Left cardiac atrium (tissue), 4 donors: ENCODE measurements around the gene SMPDL3B. TPM values are rescaled to one million over a fixed set of nuclear protein-coding genes. Genes with fewer than 3 reads are reported as not detected.
"Not testable (repeated sequence)": the region's sequence is repeated elsewhere in the genome, so short reads cannot be mapped to it uniquely, and the experiment has no call there.

Experiments
- ATAC-seq, 2 donors: fragments of 200-7000 bp; cut with Tn5 transposase; one replicate each; pipeline ENCODE4 v1.9.1; 2020; ENCODE audit warnings: mild to moderate bottlenecking in 2 of 2, moderate library complexity in 2 of 2
- DNase-seq: peaks from one replicate; pipeline ENCODE4 v3.0.0-alpha.2; 2020
- intact Hi-C, 2 donors: fragments of 100-400 bp; cut with DNase I; formaldehyde crosslinking; loops; one replicate each; pipeline versions ENCODE4 v1.14.1 to v1.15.1; 2022 to 2023
- total RNA-seq, 2 donors: library from RNA; stranded (reverse); fragmentation: NEBNext Ultra II Directional; extraction: Animal tissue kit (Norgen Biotek cat#: 25700); gene quantifications; one replicate each; pipeline ENCODE4 v1.2.1, GENCODE V29; 2021
- donor health status: DM: no; HTN: yes; CAD: no.
- donor health status: DM: no; HTN: yes; CAD: no; lungs with severe emphysema.
- donor health status: DM: yes; HTN: yes; CAD: no.
- donor health status: Dilated cardiomyopathy.

Gene SMPDL3B
- total RNA-seq, 2 donors from 2014 or later, result 0.29 to 0.73 TPM

- intact Hi-C loops, result no loop called here
- ATAC-seq (no peak), DNase-seq (no peak)
These were observed 64.3 kb downstream of the SMPDL3B start for GRCh38 chr1:27999055-27999454.

GRCh38 chr1:28002600-28002999 is 67.8 kb downstream of the SMPDL3B start:
- no peak for ATAC-seq
- no peak for DNase-seq
- intact Hi-C loops, result no loop called here

- intact Hi-C loops, ATAC-seq, DNase-seq: not testable (repeated sequence)
These were observed 68.3 kb downstream of the SMPDL3B start for GRCh38 chr1:28003117-28003516.

Other genes starting within 250 kb of the SMPDL3B start
- gene FAM76A, start 209.0 kb upstream of the SMPDL3B start, total RNA-seq, result 10 to 100 TPM; 13.2 to 13.5 TPM
- 10 to 100 TPM; 30.5 to 46.6 TPM for gene STX12, start 161.8 kb upstream of the SMPDL3B start, total RNA-seq
- gene PPP1R8, start 104.2 kb upstream of the SMPDL3B start, total RNA-seq, result 10 to 100 TPM; 25.0 TPM
- 10 to 100 TPM; 12.0 to 15.6 TPM for gene THEMIS2, start 62.5 kb upstream of the SMPDL3B start, total RNA-seq
- 10 to 100 TPM; 25.2 to 29.9 TPM for gene RPA2, start 20.4 kb upstream of the SMPDL3B start, total RNA-seq
- 1 to 10 TPM; 5.4 to 5.7 TPM for gene XKR8, start 25.0 kb downstream of the SMPDL3B start, total RNA-seq
- gene EYA3, start 153.6 kb downstream of the SMPDL3B start, total RNA-seq, result 10 to 100 TPM; 17.8 to 18.8 TPM
- gene PTAFR, start 241.7 kb downstream of the SMPDL3B start, total RNA-seq, result 1 to 10 TPM; 4.7 to 5.2 TPM